Measurements from ENCODE around the gene CDK6.

Gene CDK6

GRCh38 chr7:92624298-92624996 lies 211.9 kb downstream of the CDK6 start:
- Histone ChIP-seq H3K36me3 (ENCODE audit: insufficient read depth, low read length) (peaks cover 84% of the 10 kb centered on the region), H3K9ac (ENCODE audit: low read depth, low read length) (no peak overlapping the region; the same call in 1 of the 2 replicates), H3K9me3 (ENCODE audit: insufficient read depth, low read length, severe bottlenecking) (no peaks in the 10 kb centered on the region), H3K4me1 (ENCODE audit: insufficient read depth, low read length) (peaks cover 88% of the 10 kb centered on the region), H3K27ac (ENCODE audit: low read length) (peak overlapping the region; percentile 80), H4K20me1 (ENCODE audit: insufficient read depth, low read length) (no peaks in the 10 kb centered on the region), H3K27me3 (ENCODE audit: insufficient read depth, low read length, poor library complexity) (no peaks in the 10 kb centered on the region), H3K4me3 (ENCODE audit: low read depth in 1 of 2, low read length in 2 of 2) (no peak overlapping the region), H3K4me2 (ENCODE audit: insufficient read depth, low read length) (no peak overlapping the region), H3K79me2 (ENCODE audit: insufficient read depth, low read length) (peaks cover 99% of the 10 kb centered on the region), H2AFZ (ENCODE audit: low read depth, low read length) (no peak overlapping the region)
- DNase-seq = no peak
- TF ChIP-seq, protein P1, sequence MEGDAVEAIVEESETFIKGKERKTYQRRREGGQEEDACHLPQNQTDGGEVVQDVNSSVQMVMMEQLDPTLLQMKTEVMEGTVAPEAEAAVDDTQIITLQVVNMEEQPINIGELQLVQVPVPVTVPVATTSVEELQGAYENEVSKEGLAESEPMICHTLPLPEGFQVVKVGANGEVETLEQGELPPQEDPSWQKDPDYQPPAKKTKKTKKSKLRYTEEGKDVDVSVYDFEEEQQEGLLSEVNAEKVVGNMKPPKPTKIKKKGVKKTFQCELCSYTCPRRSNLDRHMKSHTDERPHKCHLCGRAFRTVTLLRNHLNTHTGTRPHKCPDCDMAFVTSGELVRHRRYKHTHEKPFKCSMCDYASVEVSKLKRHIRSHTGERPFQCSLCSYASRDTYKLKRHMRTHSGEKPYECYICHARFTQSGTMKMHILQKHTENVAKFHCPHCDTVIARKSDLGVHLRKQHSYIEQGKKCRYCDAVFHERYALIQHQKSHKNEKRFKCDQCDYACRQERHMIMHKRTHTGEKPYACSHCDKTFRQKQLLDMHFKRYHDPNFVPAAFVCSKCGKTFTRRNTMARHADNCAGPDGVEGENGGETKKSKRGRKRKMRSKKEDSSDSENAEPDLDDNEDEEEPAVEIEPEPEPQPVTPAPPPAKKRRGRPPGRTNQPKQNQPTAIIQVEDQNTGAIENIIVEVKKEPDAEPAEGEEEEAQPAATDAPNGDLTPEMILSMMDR (IDR thresholded peaks at IDR 0.05; ENCODE audit: borderline replicate concordance, extremely low read depth, low read length, poor library complexity, severe bottlenecking) = no peak
- TF ChIP-seq EZH2 (IDR thresholded peaks at IDR 0.05; ENCODE audit: borderline replicate concordance, low read depth, low read length, severe bottlenecking) = no peak
- no peak for ATAC-seq (ENCODE audit: insufficient read depth, low read depth)

DNA sequence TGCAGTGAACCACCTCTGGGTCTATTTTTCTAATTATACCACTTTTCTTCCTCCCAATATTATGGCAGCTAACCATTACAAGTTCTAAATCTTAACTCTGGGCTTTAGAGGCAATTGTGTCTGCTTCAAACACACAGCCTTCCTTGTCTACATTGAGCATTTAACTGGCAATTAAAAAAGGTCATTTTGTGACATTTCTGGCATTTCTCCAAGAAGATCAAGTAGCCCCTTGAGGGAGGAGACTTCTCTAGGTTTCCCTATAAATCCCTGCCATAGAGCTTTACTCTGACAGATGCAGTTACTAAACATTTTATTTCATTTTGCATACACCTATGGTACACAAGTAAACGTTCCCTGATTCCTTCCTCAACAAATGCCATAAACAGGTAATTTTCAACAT lies 212.8 kb downstream of the CDK6 start:
- ATAC-seq (ENCODE audit: insufficient read depth, low read depth) (no peak), DNase-seq (no peak)
- no peaks in the 10 kb centered on the region for H3K9me3 ChIP-seq (ENCODE audit: insufficient read depth, low read length, severe bottlenecking)
- H4K20me1 ChIP-seq (ENCODE audit: insufficient read depth, low read length) = no peaks in the 10 kb centered on the region
- H3K9ac ChIP-seq (ENCODE audit: low read depth, low read length) = peak overlapping the region; percentile 37; the same call in 1 of the 2 replicates
- no peaks in the 10 kb centered on the region for H3K27me3 ChIP-seq (ENCODE audit: insufficient read depth, low read length, poor library complexity)
- H3K36me3 ChIP-seq (ENCODE audit: insufficient read depth, low read length) = peaks cover 83% of the 10 kb centered on the region
- TF ChIP-seq EZH2 (IDR thresholded peaks at IDR 0.05; ENCODE audit: borderline replicate concordance, low read depth, low read length, severe bottlenecking) = no peak
- TF ChIP-seq, protein P1 (IDR thresholded peaks at IDR 0.05; ENCODE audit: borderline replicate concordance, extremely low read depth, low read length, poor library complexity, severe bottlenecking) = no peak
- no peak overlapping the region for H3K4me2 ChIP-seq (ENCODE audit: insufficient read depth, low read length)
- H2AFZ ChIP-seq (ENCODE audit: low read depth, low read length) = no peak overlapping the region
- no peak overlapping the region for H3K4me3 ChIP-seq (ENCODE audit: low read depth in 1 of 2, low read length in 2 of 2)
- peaks cover 96% of the 10 kb centered on the region for H3K79me2 ChIP-seq (ENCODE audit: insufficient read depth, low read length)
- H3K27ac ChIP-seq (ENCODE audit: low read length) = peak overlapping the region; percentile 80
- H3K4me1 ChIP-seq (ENCODE audit: insufficient read depth, low read length) = peaks cover 79% of the 10 kb centered on the region

DNA sequence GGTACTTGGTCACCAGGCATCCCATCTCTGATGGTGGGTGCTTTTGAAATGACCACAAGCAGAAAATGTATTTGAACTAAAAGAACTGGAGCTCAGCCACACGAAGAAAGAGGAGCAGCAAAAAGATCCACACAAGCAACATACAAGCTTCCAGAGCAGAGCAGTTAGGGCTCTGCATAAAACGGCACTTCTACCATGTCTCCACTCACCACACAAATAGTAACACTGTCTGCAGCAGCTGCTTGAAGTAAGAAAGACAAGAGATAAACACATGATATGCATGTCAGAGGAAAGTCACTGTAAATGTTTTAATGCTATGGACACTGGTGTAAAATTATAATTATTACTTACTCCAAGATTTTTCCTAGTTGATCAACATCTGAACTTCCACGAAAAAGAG lies 213.7 kb downstream of the CDK6 start:
- DNase-seq (no peak), ATAC-seq (ENCODE audit: insufficient read depth, low read depth) (peak; percentile 48)
- peaks cover 71% of the 10 kb centered on the region for H3K4me1 ChIP-seq (ENCODE audit: insufficient read depth, low read length)
- H2AFZ ChIP-seq (ENCODE audit: low read depth, low read length) = no peak overlapping the region
- H3K36me3 ChIP-seq (ENCODE audit: insufficient read depth, low read length) = peaks cover 83% of the 10 kb centered on the region
- H3K9me3 ChIP-seq (ENCODE audit: insufficient read depth, low read length, severe bottlenecking) = no peaks in the 10 kb centered on the region
- H3K9ac ChIP-seq (ENCODE audit: low read depth, low read length) = peak overlapping the region; percentile 37
- H3K27ac ChIP-seq (ENCODE audit: low read length) = peak overlapping the region; percentile 80
- H3K4me2 ChIP-seq (ENCODE audit: insufficient read depth, low read length) = peak overlapping the region; percentile 41
- peaks cover 96% of the 10 kb centered on the region for H3K79me2 ChIP-seq (ENCODE audit: insufficient read depth, low read length)
- H3K27me3 ChIP-seq (ENCODE audit: insufficient read depth, low read length, poor library complexity) = no peaks in the 10 kb centered on the region
- no peak overlapping the region for H3K4me3 ChIP-seq (ENCODE audit: low read depth in 1 of 2, low read length in 2 of 2)
- H4K20me1 ChIP-seq (ENCODE audit: insufficient read depth, low read length) = no peaks in the 10 kb centered on the region
- TF ChIP-seq EZH2 (IDR thresholded peaks at IDR 0.05; ENCODE audit: borderline replicate concordance, low read depth, low read length, severe bottlenecking) = no peak
- TF ChIP-seq, protein P1 (IDR thresholded peaks at IDR 0.05; ENCODE audit: borderline replicate concordance, extremely low read depth, low read length, poor library complexity, severe bottlenecking) = no peak
